ENCODE results near the gene GSE1. TPM values are rescaled to one million over a fixed set of nuclear protein-coding genes. Genes with fewer than 3 reads are reported as not detected.

GSE1 gene
- total and polyA plus RNA-seq, 3 donors from 2014 or later: 49.9 to 212 (median 188) TPM

DNA sequence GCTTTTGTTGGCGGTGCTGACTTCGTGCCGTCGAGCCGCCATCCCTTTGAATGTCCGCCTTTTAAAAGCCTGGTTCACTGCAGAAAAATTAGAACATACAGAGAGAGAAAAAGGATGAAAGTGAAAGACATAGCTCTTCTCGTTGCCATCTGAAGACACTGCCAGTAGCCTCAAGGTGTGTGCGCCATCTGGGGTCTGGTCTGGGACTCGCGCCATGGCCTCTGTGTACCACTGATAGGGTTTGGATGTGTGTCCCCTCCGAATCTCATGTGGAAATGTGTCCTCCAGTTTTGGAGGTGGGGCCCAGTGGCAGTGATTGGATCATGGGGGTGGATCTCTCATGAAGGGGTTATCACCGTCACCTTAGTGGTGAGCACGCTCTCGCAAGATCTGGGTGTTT lies 15.5 kb downstream of the GSE1 start:
- H3K9me3 ChIP-seq: no peaks in the 10 kb centered on the region
- H3K27ac ChIP-seq: no peak overlapping the region
- intact Hi-C loops (cut with DNase I; ENCODE audit: low total_unique reads): no loop called here
- no peaks in the 10 kb centered on the region for H3K36me3 ChIP-seq (ENCODE audit: low read depth, missing control alignments)
- 94 to 97% methylated on average over 14 of the region's 14 CpGs for WGBS, 2 donors
- DNase-seq: no peak
- TF ChIP-seq, protein P1, sequence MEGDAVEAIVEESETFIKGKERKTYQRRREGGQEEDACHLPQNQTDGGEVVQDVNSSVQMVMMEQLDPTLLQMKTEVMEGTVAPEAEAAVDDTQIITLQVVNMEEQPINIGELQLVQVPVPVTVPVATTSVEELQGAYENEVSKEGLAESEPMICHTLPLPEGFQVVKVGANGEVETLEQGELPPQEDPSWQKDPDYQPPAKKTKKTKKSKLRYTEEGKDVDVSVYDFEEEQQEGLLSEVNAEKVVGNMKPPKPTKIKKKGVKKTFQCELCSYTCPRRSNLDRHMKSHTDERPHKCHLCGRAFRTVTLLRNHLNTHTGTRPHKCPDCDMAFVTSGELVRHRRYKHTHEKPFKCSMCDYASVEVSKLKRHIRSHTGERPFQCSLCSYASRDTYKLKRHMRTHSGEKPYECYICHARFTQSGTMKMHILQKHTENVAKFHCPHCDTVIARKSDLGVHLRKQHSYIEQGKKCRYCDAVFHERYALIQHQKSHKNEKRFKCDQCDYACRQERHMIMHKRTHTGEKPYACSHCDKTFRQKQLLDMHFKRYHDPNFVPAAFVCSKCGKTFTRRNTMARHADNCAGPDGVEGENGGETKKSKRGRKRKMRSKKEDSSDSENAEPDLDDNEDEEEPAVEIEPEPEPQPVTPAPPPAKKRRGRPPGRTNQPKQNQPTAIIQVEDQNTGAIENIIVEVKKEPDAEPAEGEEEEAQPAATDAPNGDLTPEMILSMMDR (IDR thresholded peaks at IDR 0.05): no peak
- no peak for TF ChIP-seq POLR2A (IDR thresholded peaks at IDR 0.05)
- no peak overlapping the region for H3K4me3 ChIP-seq
- H3K27me3 ChIP-seq: no peaks in the 10 kb centered on the region
- peaks cover 25% of the 10 kb centered on the region for H3K4me1 ChIP-seq

DNA sequence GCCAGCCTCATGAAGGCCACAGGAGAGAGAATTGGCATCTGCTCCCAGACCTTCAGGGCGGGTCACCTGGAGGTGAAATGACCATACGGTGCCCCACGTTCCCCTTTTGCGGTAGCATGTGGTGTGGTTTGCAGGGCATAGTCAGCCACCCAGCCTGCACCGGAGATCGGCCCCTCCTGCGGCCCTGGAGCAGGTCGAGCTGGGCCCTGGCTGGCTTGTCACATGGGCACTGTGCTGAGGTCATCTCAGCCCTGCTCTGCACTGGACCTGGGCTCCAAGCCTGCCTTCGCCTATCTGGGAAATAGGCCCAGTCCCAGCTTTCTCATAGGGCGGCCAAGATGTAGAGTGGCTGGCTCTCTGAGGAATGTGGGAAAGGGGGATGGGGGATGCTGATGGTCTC lies 16.2 kb downstream of the GSE1 start:
- no peaks in the 10 kb centered on the region for H3K36me3 ChIP-seq (ENCODE audit: low read depth, missing control alignments)
- TF ChIP-seq, protein P1 (IDR thresholded peaks at IDR 0.05): no peak
- TF ChIP-seq POLR2A (IDR thresholded peaks at IDR 0.05): no peak
- intact Hi-C loops (cut with DNase I; ENCODE audit: low total_unique reads): no loop called here
- H3K4me1 ChIP-seq: peaks cover 25% of the 10 kb centered on the region
- no peaks in the 10 kb centered on the region for H3K27me3 ChIP-seq
- H3K4me3 ChIP-seq: no peak overlapping the region
- no peaks in the 10 kb centered on the region for H3K9me3 ChIP-seq
- 93 to 98% methylated on average over 6 to 10 of the region's 10 CpGs for WGBS, 2 donors
- no peak for DNase-seq
- H3K27ac ChIP-seq: no peak overlapping the region

DNA sequence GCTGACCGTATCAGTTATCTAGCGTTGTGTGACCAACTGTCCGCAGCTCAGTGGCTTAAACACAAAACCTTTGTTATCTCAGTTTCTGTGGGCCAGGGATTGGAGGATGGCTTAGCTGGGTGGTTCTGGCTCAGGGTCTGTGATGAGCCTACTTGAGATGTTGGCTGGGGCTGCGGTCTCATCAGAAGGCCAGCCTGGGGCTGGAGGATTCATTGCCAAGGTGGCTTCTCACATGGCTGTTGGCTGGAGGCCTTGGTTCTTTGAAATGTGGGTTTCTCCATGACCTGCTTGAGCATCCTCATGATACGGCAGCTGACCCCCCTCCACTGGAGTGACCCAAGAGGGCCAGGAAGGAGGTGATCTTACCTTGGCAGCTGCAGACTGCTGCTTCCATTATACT lies 16.7 kb downstream of the GSE1 start:
- 79 to 82% methylated on average over 5 of the region's 5 CpGs for WGBS, 2 donors
- DNase-seq: no peak
- Histone ChIP-seq H3K27me3 (no peaks in the 10 kb centered on the region), H3K9me3 (no peaks in the 10 kb centered on the region), H3K36me3 (ENCODE audit: low read depth, missing control alignments) (no peaks in the 10 kb centered on the region), H3K4me3 (no peak overlapping the region), H3K4me1 (peaks cover 25% of the 10 kb centered on the region), H3K27ac (no peak overlapping the region)
- no peak for TF ChIP-seq POLR2A (IDR thresholded peaks at IDR 0.05)
- TF ChIP-seq, protein P1 (IDR thresholded peaks at IDR 0.05): no peak
- intact Hi-C loops (cut with DNase I; ENCODE audit: low total_unique reads): no loop called here

DNA sequence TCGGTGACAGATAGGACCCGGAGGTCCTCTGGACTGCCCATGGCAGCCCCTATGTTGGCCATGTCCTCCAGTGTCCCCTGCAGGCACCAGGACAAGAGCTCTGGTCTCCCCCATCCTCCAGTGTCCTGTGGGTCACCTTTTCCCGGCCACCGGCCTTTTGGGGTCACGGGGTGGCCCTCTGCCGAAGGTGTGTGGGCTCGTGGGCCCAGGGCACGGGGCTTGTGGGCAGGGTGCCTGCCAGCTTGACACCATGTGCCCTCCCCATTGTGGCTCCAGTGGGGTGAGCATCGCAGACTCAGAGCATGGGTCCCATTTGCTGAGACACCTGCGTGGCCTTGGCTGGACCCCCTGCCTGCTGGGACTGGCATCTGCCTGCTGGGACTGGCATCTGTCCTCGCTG lies 18.1 kb downstream of the GSE1 start:
- Histone ChIP-seq H3K27me3 (no peaks in the 10 kb centered on the region), H3K4me1 (peaks cover 19% of the 10 kb centered on the region), H3K9me3 (no peaks in the 10 kb centered on the region), H3K27ac (no peak overlapping the region), H3K4me3 (no peak overlapping the region), H3K36me3 (ENCODE audit: low read depth, missing control alignments) (no peaks in the 10 kb centered on the region)
- TF ChIP-seq POLR2A (IDR thresholded peaks at IDR 0.05): no peak
- TF ChIP-seq, protein P1 (IDR thresholded peaks at IDR 0.05): no peak
- DNase-seq: no peak
- WGBS, 2 donors: 91 to 94% methylated on average over 5 to 11 of the region's 11 CpGs
- intact Hi-C loops (cut with DNase I; ENCODE audit: low total_unique reads): no loop called here

DNA sequence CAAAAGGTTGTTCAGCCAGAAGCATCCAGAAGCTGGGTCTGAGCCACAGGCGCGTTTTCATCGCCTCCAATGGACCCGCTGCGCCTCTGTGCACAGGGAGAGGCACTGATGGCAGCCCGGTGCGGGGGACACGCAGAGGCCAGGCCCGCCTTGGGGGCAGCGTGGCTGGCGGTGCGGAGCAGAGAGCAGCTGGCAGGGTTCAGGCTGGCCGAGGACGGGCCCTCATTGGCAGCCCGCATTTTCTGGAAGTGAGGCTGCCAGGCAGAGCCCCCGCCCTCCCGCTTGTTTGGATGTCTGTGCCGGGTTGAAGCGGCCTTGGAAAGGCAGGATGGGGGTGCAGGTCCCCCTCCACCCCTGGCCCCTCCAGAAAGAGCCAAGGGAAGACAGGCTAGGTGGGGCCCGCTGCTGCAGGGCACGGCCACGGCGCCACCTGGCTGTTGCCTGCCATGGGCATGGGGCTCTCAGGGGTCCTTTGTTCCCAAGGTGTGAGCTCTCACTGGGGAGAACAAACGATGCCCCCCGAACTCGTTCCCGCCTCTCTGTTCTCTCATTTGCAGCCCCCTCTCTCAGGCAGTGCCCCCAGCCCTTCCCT lies 18.8 kb downstream of the GSE1 start:
- no peak overlapping the region for H3K4me3 ChIP-seq
- WGBS, 2 donors: 67 to 86% methylated on average over 7 to 27 of the region's 27 CpGs
- no peak for DNase-seq
- no peaks in the 10 kb centered on the region for H3K9me3 ChIP-seq
- H3K4me1 ChIP-seq: peaks cover 17% of the 10 kb centered on the region
- H3K36me3 ChIP-seq (ENCODE audit: low read depth, missing control alignments): no peaks in the 10 kb centered on the region
- H3K27me3 ChIP-seq: no peaks in the 10 kb centered on the region
- H3K27ac ChIP-seq: no peak overlapping the region
- intact Hi-C loops (cut with DNase I; ENCODE audit: low total_unique reads): no loop called here
- TF ChIP-seq, protein P1 (IDR thresholded peaks at IDR 0.05): no peak
- no peak for TF ChIP-seq POLR2A (IDR thresholded peaks at IDR 0.05)

Data from testis (tissue), 3 donors.